Neural crest cell (in vitro differentiated cells): ENCODE results near the gene EMP1. TPM values are rescaled to one million over a fixed set of nuclear protein-coding genes. Genes with fewer than 3 reads are reported as not detected.

Source experiments
- DNase-seq: peaks from one replicate; pipeline ENCODE4 v3.0.0; 2021; ENCODE audit warnings: low read depth, mixed read lengths, low spot score
- H3K27ac Mint-ChIP-seq: one replicate; pipeline ENCODE4 v1.8.0; 2021; ENCODE audit warnings: mild to moderate bottlenecking, mixed read lengths; ENCODE audit not compliant: unreplicated experiment
- H3K27me3 Mint-ChIP-seq: 2 replicates; pipeline ENCODE4 v1.8.0; 2021; ENCODE audit warnings: low read depth, mild to moderate bottlenecking, mixed read lengths
- H3K36me3 Mint-ChIP-seq: 2 replicates; pipeline ENCODE4 v1.8.0; 2021; ENCODE audit warnings: low read depth, mild to moderate bottlenecking, mixed read lengths
- H3K4me1 Mint-ChIP-seq: 2 replicates; pipeline ENCODE4 v1.8.0; 2021; ENCODE audit warnings: mixed read lengths
- H3K4me3 Mint-ChIP-seq: one replicate; pipeline ENCODE4 v1.8.0; 2021; ENCODE audit warnings: mild to moderate bottlenecking, mixed read lengths
- H3K9me3 Mint-ChIP-seq: 2 replicates; pipeline ENCODE4 v1.8.0; 2021; ENCODE audit warnings: mixed read lengths
- CTCF ChIP-seq: fragments of 200-600 bp; sonication (generic); conservative IDR thresholded peaks from 2 replicates; pipeline ENCODE4 v1.5.0; 2021; ENCODE audit warnings: antibody characterized with exemption, mild to moderate bottlenecking
- total RNA-seq: library from RNA; stranded (reverse); gene quantifications from 2 replicates; pipeline ENCODE4 v1.2.1, GENCODE V29; 2021

Gene EMP1
- total RNA-seq, 1 donor from 2014 or later = 0.68 TPM

- Mint-ChIP-seq H3K27ac (no peak overlapping the region), H3K36me3 (no peaks in the 10 kb centered on the region), H3K9me3 (no peaks in the 10 kb centered on the region), H3K4me3 (no peak overlapping the region), H3K27me3 (peaks cover 32% of the 10 kb centered on the region), H3K4me1 (peaks cover 20% of the 10 kb centered on the region)
- no peak for TF ChIP-seq CTCF
- no peak for DNase-seq
Observed at GRCh38 chr12:13179211-13180074, 17.1 kb upstream of the EMP1 start.

GRCh38 chr12:13181375-13182070, 15.0 kb upstream of the EMP1 start:
- Mint-ChIP-seq H3K9me3 (no peaks in the 10 kb centered on the region), H3K36me3 (no peaks in the 10 kb centered on the region), H3K27ac (no peak overlapping the region), H3K4me3 (no peak overlapping the region), H3K4me1 (peaks cover 20% of the 10 kb centered on the region), H3K27me3 (peaks cover 32% of the 10 kb centered on the region)
- DNase-seq = no peak
- TF ChIP-seq CTCF = no peak

GRCh38 chr12:13182881-13183280, 13.6 kb upstream of the EMP1 start:
- no peaks in the 10 kb centered on the region for H3K9me3 Mint-ChIP-seq
- TF ChIP-seq CTCF = no peak
- DNase-seq = no peak
- H3K27me3 Mint-ChIP-seq = peaks cover 26% of the 10 kb centered on the region
- no peak overlapping the region for H3K27ac Mint-ChIP-seq
- H3K4me1 Mint-ChIP-seq = peaks cover 18% of the 10 kb centered on the region
- H3K4me3 Mint-ChIP-seq = no peak overlapping the region
- H3K36me3 Mint-ChIP-seq = no peaks in the 10 kb centered on the region

- no peak for DNase-seq
- no peak for TF ChIP-seq CTCF
- Mint-ChIP-seq H3K4me3 (no peak overlapping the region), H3K36me3 (no peaks in the 10 kb centered on the region), H3K27me3 (peaks cover 26% of the 10 kb centered on the region), H3K27ac (no peak overlapping the region), H3K4me1 (peaks cover 14% of the 10 kb centered on the region), H3K9me3 (no peaks in the 10 kb centered on the region)
Observed at GRCh38 chr12:13183620-13184019, 12.9 kb upstream of the EMP1 start.

GRCh38 chr12:13186302-13186701, 10.2 kb upstream of the EMP1 start:
- Mint-ChIP-seq H3K4me3 (no peak overlapping the region), H3K27ac (no peak overlapping the region), H3K27me3 (peaks cover 15% of the 10 kb centered on the region), H3K36me3 (no peaks in the 10 kb centered on the region), H3K4me1 (no peaks in the 10 kb centered on the region), H3K9me3 (no peaks in the 10 kb centered on the region)
- TF ChIP-seq CTCF = no peak
- DNase-seq = no peak
